Body of pancreas (tissue), 4 donors: ENCODE data around the gene UNC119B.

ENCODE experiments used
- CTCF ChIP-seq, 7 experiments: fragments of 450-650 bp in 4 of 7; fragments of 200-600 bp in 3 of 7; sonication (generic) in 3 of 7; IDR thresholded peaks; one replicate each; pipeline ENCODE4 v1.5.1; 2016 to 2019; ENCODE audit warnings: antibody characterized with exemption in 7 of 7
- POLR2A ChIP-seq, 3 donors: fragments of 450-650 bp; IDR thresholded peaks; one replicate each; pipeline ENCODE4 v1.6.1; 2016; ENCODE audit warnings: antibody characterized with exemption in 3 of 3, mild to moderate bottlenecking in 2 of 3

GRCh38 chr12:120759591-120760348, 49.5 kb downstream of the UNC119B start:
- TF ChIP-seq CTCF (IDR thresholded peaks at IDR 0.05), result no peak
- no peak for TF ChIP-seq POLR2A (IDR thresholded peaks at IDR 0.05)
